SK-MEL-5 (cell line): ENCODE data around the gene ZBTB43. TPM values are rescaled to one million over a fixed set of nuclear protein-coding genes. Genes with fewer than 3 reads are reported as not detected.
A peak's percentile ranks its signal among the peaks of the same experiment; 100 is the strongest.

ENCODE experiments used
- DNase-seq: peaks from one replicate; pipeline ENCODE4 v3.0.0-alpha.2; 2016; ENCODE audit warnings: low read depth, low spot score
- in situ Hi-C: cut with HindIII; loops from 2 replicates; pipeline ENCODE4 v1.10.0; 2016; ENCODE audit warnings: low sequenced_read_pairs, high pct_unique_total_duplicates, low pct_unique_long_range_greater_than_20kb
- total RNA-seq: library from RNA; depleted of rRNA; stranded (reverse); fragments of >200 nt; shearing (Covaris generic); gene quantifications from 2 replicates; pipeline ENCODE4 v1.2.3, GENCODE V29; 2014

ZBTB43 gene
- total RNA-seq, 1 experiment from 2014 or later = 68.4 TPM

GRCh38 chr9:126862104-126862761 lies 57.4 kb downstream of the ZBTB43 start:
- no peak for DNase-seq
- in situ Hi-C loops = no loop called here

GRCh38 chr9:126864771-126865170 lies 59.9 kb downstream of the ZBTB43 start:
- in situ Hi-C loops = no loop called here
- no peak for DNase-seq

GRCh38 chr9:126869368-126869767 lies 64.5 kb downstream of the ZBTB43 start:
- in situ Hi-C loops = no loop called here

GRCh38 chr9:126872516-126872915 lies 67.7 kb downstream of the ZBTB43 start:
- in situ Hi-C loops = no loop called here
- no peak for DNase-seq

More at GRCh38 chr9:126869368-126869767, 64.5 kb downstream of the ZBTB43 start:
- no peak for DNase-seq

GRCh38 chr9:126874546-126875314 lies 69.9 kb downstream of the ZBTB43 start:
- in situ Hi-C loops = no loop called here
- no peak for DNase-seq

GRCh38 chr9:126875756-126876510 lies 71.1 kb downstream of the ZBTB43 start:
- no peak for DNase-seq
- in situ Hi-C loops = no loop called here

GRCh38 chr9:126876531-126876930 lies 71.7 kb downstream of the ZBTB43 start:
- in situ Hi-C loops = no loop called here
- no peak for DNase-seq

GRCh38 chr9:126877418-126877817 lies 72.6 kb downstream of the ZBTB43 start:
- in situ Hi-C loops = no loop called here
- no peak for DNase-seq

GRCh38 chr9:126879288-126879687 lies 74.4 kb downstream of the ZBTB43 start:
- in situ Hi-C loops = no loop called here

GRCh38 chr9:126880226-126880946 lies 75.5 kb downstream of the ZBTB43 start:
- in situ Hi-C loops = no loop called here
- DNase-seq = no peak

More at GRCh38 chr9:126879288-126879687, 74.4 kb downstream of the ZBTB43 start:
- DNase-seq = no peak

GRCh38 chr9:126880947-126881332 lies 76.1 kb downstream of the ZBTB43 start:
- DNase-seq = no peak
- in situ Hi-C loops = no loop called here

GRCh38 chr9:126882746-126883145 lies 77.9 kb downstream of the ZBTB43 start:
- in situ Hi-C loops = no loop called here
- no peak for DNase-seq

GRCh38 chr9:126883636-126884035 lies 78.8 kb downstream of the ZBTB43 start:
- in situ Hi-C loops = no loop called here

GRCh38 chr9:126885131-126885641 lies 80.3 kb downstream of the ZBTB43 start:
- in situ Hi-C loops = no loop called here
- DNase-seq = peak; percentile 80

More at GRCh38 chr9:126883636-126884035, 78.8 kb downstream of the ZBTB43 start:
- DNase-seq = peak; percentile 65

GRCh38 chr9:126886034-126886822 lies 81.4 kb downstream of the ZBTB43 start:
- DNase-seq = no peak
- in situ Hi-C loops = no loop called here

GRCh38 chr9:126886897-126887296 lies 82.1 kb downstream of the ZBTB43 start:
- in situ Hi-C loops = no loop called here
- DNase-seq = no peak
